ENCODE results near the gene MELTF. TPM values are rescaled to one million over a fixed set of nuclear protein-coding genes. Genes with fewer than 3 reads are reported as not detected.

The MELTF gene
- total RNA-seq, 1 experiment from 2014 or later: 9.2 TPM

GRCh38 chr3:197006446-197006845 lies 23.2 kb downstream of the MELTF start:
- H3K56ac ChIP-seq (ENCODE audit: insufficient read length, low read depth, low read length): no peak overlapping the region
- TF ChIP-seq, protein P1, sequence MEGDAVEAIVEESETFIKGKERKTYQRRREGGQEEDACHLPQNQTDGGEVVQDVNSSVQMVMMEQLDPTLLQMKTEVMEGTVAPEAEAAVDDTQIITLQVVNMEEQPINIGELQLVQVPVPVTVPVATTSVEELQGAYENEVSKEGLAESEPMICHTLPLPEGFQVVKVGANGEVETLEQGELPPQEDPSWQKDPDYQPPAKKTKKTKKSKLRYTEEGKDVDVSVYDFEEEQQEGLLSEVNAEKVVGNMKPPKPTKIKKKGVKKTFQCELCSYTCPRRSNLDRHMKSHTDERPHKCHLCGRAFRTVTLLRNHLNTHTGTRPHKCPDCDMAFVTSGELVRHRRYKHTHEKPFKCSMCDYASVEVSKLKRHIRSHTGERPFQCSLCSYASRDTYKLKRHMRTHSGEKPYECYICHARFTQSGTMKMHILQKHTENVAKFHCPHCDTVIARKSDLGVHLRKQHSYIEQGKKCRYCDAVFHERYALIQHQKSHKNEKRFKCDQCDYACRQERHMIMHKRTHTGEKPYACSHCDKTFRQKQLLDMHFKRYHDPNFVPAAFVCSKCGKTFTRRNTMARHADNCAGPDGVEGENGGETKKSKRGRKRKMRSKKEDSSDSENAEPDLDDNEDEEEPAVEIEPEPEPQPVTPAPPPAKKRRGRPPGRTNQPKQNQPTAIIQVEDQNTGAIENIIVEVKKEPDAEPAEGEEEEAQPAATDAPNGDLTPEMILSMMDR (conservative IDR thresholded peaks at IDR 0.05): no peak
- H4K5ac ChIP-seq (ENCODE audit: insufficient read length, low read depth, low read length): no peak overlapping the region
- H3K79me1 ChIP-seq (ENCODE audit: insufficient read depth, low read depth, low read length, poor library complexity, severe bottlenecking): no peaks in the 10 kb centered on the region
- peaks cover 30% of the 10 kb centered on the region for H3K27me3 Mint-ChIP-seq (ENCODE audit: low read depth)
- H3K23me2 ChIP-seq (ENCODE audit: insufficient read length, low read depth, low read length, poor library complexity, severe bottlenecking): peaks cover 4% of the 10 kb centered on the region
- H4K8ac ChIP-seq (replicated peaks; ENCODE audit: insufficient read length, low read depth, low read length): no peak overlapping the region
- H3K4me3 Mint-ChIP-seq: no peak overlapping the region
- peaks cover 0 to 3% of the 10 kb centered on the region in 2 experiments; a peak in 2 of 5 replicates for H3K9me3 Mint-ChIP-seq
- 0 out of 2 replicates have a peak, but pooled peaks cover 6% of the 10 kb centered on the region for H3K4me1 ChIP-seq (ENCODE audit: insufficient read depth, low read length)
- H3K36me3 Mint-ChIP-seq (ENCODE audit: insufficient read depth in 1 of 3, low read depth in 3 of 3): peaks cover 3 to 13% (median 6%) of the 10 kb centered on the region in 3 experiments; a peak in 5 of 7 replicates
- H2BK5ac ChIP-seq (ENCODE audit: insufficient read length, low read length): no peak overlapping the region
- no peak overlapping the region for H3K9ac ChIP-seq (ENCODE audit: extremely low read depth, insufficient read length, low read length)
- H4K91ac ChIP-seq (ENCODE audit: insufficient read length, low read depth, low read length): no peak overlapping the region
- WGBS (ENCODE audit: extremely low coverage, insufficient read length, low lambda C conversion rate): no CpG with 5 or more reads among the region's 11 CpGs
- H3T11ph ChIP-seq (ENCODE audit: low read length): no peak overlapping the region
- no peak overlapping the region for H3K23ac ChIP-seq (ENCODE audit: insufficient read length, low read depth, low read length)
- H2BK12ac ChIP-seq (ENCODE audit: insufficient read length, low read depth, low read length): no peak overlapping the region
- H2AFZ ChIP-seq (ENCODE audit: low read length): no peak overlapping the region
- DNase-seq: no peak
- H3K27me3 ChIP-seq (ENCODE audit: insufficient read depth, low read length): peaks cover 7% of the 10 kb centered on the region; the same call in 1 of the 2 replicates
- H3K27ac ChIP-seq (ENCODE audit: insufficient read length, low read depth, low read length): no peak overlapping the region
- H3K4me2 ChIP-seq (ENCODE audit: insufficient read depth, insufficient read length, low read length): no peak overlapping the region
- no peak overlapping the region for H2BK120ac ChIP-seq (ENCODE audit: low read depth, low read length, poor library complexity, severe bottlenecking)
- no peak overlapping the region for H3K14ac ChIP-seq (ENCODE audit: insufficient read depth, low read length)
- no peak overlapping the region for H3K27ac Mint-ChIP-seq
- no peak overlapping the region for H2AK5ac ChIP-seq (ENCODE audit: insufficient read length, low read length)
- H3K4ac ChIP-seq (ENCODE audit: low read depth, low read length): no peak overlapping the region
- H3K18ac ChIP-seq (ENCODE audit: insufficient read length, low read depth, low read length): no peak overlapping the region
- H4K20me1 ChIP-seq (ENCODE audit: control insufficient read depth, insufficient read depth, insufficient read length): no peaks in the 10 kb centered on the region
- peaks cover 17 to 20% of the 10 kb centered on the region in 2 experiments for H3K4me1 Mint-ChIP-seq
- no peaks in the 10 kb centered on the region for H3K79me2 ChIP-seq (ENCODE audit: insufficient read depth, low read length)
- no peak overlapping the region for H2BK20ac ChIP-seq (ENCODE audit: low read depth, low read length, poor library complexity, severe bottlenecking)
- no peaks in the 10 kb centered on the region for H3K9me3 ChIP-seq (ENCODE audit: control insufficient read depth, low read depth, low read length)
- no peak overlapping the region for H2BK15ac ChIP-seq (ENCODE audit: low read depth, low read length)

All from H9 (cell line).